GM18868 (cell line): Measurements from ENCODE around the gene CSNK1A1.

Source experiments
- ATAC-seq: cut with Tn5 transposase; IDR thresholded peaks from one replicate; pipeline ENCODE4 v1.9.1; 2021; ENCODE audit warnings: mild to moderate bottlenecking, moderate library complexity; ENCODE audit not compliant: unreplicated experiment

Gene CSNK1A1

DNA sequence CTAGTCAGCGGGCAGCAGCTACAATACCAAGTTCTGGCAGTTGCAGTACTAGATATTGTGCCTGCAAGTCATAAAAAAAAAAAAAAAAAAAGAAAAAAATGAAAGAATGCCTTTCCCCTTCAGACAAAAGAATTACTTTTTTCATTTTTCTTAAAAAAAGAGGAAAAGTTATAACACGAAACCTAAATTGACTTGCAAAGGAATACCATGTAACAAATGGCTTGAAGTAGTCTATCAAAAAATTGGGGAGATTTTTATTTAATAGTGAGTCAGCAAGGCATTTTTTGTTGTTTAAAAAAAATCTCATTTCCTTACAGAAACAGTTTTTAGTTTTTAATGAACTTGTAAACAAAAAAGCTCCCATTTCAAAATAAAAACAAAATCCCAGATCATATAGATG lies 55.6 kb downstream of the CSNK1A1 start:
- no peak for ATAC-seq

DNA sequence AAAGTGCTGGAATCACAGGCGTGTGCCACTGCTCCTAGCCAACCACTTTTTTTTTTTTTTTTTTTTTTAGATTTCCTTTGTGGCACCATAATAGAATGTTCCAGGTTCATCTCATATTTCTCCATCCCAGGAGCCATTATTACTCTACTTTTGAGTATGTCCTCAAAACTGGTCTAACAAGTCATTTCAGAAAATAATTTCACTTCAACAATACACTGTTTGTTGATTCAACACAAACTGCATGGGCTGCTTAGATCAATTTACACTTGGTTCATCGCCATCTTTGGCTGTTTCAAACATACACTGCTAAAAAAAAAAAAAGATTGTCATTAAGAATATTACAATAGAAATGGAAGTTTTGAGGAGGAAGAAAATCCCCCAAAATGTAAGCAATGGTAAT lies 57.9 kb downstream of the CSNK1A1 start:
- ATAC-seq, result no peak

DNA sequence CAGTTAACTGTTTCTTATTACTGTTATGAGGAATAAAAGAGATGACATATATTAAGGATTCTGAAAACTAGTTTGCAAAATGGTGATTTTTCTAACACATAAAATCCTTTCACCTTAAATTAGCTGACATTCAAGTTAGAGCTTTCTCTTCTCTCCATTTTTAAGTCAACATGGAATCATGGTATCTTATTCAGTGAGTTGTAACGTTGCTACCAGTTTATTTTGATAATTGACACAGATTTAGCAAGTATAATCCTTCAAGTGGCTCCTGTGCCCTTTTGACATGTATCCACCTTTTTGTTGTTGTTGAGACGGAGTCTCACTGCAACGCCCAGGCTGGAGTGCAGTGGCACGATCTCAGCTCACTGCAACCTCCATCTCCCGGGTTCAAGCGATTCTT lies 58.5 kb downstream of the CSNK1A1 start:
- ATAC-seq, result no peak

DNA sequence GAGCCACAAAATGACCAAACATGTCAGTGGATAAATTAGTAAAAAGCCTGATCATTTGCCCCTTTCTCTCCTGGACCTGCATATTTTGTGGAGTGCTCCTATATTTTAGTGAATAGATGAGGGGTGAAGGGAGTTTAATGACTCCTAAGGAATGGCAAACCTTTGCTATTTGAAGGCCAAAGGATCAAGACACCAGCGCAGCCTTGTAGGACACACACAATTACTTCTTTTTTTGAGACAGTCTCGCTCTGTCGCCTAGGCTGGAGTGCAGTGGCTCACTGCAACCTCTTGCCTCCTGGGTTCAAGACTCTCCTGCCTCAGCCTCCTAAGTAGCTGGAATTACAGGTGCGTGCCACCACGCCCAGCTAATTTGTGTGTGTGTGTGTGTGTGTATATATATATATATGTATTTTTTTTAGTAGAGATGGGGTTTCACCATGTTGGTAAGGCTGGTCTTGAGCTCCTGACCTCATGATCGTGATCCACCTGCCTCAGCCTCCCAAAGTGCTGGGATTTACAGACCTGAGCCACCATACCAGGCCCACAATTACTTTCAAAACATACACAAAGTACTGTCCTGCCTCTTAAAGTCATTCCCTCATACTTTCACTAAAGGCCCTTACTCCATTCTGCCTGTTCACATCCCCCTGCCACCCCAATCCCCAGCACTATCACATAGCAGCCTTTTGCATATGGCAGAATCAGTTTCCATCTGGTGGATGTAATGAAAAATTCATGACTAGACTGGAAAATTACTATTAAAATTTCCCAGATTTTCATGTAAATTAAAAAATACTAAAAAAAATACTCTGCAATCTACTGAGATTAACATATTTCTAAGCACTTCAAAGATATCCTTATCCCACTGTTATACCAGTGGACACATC lies 60.4 kb downstream of the CSNK1A1 start:
- ATAC-seq, result no peak

DNA sequence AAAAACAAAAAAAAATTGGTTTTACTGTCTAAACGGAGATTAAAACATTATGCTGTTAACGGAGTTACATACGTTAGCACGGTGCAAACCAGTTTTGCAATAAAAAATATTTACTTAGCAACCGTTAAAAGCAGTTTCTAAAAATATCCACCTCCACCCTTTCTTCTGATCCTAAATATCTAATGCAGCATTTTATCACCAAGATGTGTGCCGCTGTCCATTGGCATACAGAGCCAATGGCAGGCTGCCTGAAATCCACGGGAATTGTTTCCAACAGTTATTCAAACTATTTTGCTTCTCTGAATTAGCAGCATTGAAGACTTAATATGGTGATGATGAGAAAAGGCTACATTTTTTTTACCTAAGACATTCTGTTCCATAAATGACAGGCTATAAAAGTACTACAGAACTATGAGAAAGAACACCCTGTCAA lies 61.6 kb downstream of the CSNK1A1 start:
- ATAC-seq, result no peak

DNA sequence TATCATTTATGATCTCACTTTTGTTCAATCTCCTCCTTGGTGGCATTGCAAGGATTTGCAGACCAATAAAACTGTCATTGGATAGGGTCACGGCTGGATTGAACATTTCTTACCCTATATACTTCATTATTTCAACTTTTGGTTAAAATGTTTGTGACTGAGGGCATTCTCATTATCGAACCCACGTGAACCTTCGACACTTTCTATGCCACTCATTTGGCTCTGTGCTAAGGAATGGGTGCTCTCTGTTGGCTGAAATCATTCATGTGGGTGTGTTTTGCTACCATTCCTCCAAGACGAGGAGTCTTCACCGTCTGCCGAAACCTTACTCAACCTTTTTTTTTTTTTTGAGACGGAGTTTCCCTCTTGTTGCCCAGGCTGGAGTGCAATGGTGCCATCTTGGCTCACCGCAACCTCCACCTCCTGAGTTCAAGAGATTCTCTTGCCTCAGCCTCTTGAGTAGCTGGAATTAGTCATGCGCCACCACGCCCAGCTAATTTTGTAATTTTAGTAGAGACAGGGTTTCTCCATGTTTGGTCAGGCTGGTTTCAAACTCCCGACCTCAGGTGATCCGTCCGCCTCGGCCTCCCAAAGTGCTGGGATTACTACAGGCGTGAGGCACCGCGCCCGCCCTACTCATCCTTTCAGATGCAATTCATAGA lies 62.5 kb downstream of the CSNK1A1 start:
- no peak for ATAC-seq

DNA sequence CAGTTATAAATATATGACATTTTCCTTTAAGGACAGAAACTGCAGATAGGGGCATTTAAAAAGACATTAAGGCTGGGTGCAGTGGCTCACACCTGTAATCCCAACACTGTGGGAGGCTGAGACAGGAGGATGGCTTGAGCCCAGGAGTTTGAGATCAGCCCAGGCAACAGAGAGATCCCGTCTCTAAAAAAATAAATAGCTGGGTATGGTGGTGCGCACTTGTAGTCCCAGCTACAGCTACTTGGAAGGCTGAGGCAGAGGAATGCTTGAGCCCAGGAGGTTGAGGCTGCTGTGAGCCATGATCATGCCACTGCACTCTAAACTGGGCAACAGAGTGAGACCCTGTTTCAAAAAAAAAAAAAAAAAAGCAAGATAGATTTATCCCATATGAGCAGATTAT lies 63.6 kb downstream of the CSNK1A1 start:
- no peak for ATAC-seq

DNA sequence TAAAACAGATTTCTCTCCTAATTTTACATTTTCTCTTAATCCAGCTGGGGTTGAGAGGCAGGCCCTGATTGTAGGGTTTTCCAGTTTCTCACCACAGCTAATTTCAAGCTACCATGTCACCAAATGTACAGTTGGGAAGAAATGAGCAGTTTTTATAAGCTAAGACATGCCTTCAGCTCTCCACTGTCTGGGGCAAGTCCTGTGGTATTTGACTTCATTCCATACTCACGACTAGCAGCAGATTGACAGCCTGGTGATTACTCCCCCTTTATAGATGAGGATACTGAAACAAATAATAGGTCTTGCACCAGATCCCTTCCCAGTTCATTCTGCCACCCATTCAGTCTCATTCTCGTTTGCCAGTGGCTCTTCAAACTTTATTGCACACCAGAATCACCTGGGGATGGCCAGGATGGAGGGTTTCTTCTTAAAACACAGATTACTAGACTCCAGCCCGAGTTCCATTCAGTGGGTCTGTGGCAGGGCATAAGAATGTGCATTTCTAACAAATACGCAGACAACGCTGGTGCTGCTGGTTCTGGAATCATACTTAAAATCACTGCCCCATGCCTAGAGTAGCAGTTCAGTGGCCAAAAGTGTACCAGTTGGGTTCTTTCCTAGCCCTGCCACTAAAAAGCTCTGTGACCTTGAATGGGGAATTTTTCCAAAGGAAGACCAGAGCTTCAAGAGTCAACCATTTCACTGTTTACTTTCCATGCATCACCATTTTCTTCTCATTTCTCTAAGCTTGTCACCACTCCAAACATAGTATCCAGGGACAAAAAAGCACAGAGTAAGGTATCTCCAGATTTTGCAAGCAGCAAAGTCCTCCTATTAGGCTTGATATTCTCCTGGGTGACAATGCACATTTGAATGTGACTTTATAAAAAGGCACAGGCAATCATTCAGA lies 64.3 kb downstream of the CSNK1A1 start:
- ATAC-seq, result no peak

DNA sequence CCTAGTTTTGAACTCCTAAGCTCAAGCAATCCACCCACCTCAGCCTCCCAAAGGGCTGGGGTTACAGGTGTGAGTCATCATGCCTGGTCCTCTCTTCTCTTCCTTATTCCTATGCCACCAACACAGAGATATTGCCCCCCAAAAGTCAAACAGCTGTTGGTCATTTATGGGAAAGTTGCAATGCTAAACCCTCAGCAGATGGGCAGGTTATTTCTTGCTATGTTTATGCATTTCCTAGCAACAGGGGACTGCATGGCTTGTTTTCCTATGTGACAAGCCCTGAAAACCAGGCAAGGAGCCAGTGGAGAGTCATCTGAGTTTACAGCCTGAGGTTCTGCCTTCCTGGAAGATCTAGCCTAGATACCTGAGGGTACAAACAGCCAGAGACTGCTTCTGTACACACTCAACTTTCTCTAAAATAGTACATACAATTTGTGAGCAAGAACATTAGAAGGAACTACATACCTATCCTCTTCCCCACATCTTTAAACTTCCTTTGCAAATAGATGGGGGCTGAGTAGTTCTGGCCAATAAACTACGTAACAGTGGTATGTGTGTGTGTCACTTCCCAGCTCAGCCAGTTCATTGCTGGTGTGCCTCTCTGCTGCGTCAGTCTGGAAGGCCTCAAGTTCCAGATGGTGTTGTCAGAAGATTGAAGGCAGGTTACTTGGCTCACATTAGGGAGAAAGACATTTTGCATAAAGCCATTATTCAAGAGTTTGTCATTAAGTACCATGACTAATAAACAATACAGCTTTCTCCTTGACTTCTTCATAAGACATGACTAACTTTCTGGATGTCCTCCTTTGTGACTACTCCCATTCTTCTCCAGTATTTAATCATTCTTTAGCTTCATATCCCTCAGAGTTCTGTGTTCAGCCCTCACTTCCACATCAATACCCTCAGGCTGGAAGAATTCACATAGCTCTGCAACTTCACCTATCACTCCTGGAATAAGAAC lies 65.3 kb downstream of the CSNK1A1 start:
- ATAC-seq, result no peak

DNA sequence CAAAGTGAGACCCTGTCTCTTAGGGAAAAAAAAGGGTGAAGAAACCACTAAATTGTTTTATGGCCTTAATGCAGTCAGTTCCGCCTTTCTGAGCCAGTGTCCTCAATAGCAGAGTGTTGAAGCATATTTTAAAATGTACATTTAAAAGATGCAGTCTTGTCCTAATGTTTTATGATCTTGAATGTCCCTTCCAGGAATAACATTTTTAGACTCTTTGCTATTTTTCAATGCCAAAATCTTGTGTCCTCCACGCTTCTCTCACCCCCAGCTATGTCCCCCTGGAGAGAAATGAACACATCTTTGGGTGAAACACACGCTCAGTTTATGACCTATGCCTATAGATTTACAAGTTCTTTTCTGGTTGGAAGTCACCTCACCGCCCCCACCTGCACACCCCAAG lies 69.8 kb downstream of the CSNK1A1 start:
- no peak for ATAC-seq

DNA sequence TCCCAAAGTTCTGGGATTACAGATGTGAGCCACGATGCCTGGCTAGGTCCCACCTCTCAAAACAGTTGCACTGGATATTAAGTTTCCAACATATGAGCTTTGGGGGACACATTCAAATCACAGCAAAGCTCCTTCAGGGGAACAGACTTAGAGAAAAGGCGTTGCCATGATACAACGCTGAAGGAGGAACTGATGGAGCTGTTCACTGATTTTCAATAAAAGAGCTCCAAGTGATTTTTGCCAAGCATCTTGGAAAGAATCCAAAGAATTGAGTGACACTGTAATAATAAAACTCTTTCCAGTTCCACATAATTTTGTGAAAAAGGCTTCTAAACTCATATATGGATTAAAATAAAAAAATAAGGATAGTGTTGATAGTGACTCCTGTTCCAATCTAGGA lies 72.5 kb downstream of the CSNK1A1 start:
- no peak for ATAC-seq

DNA sequence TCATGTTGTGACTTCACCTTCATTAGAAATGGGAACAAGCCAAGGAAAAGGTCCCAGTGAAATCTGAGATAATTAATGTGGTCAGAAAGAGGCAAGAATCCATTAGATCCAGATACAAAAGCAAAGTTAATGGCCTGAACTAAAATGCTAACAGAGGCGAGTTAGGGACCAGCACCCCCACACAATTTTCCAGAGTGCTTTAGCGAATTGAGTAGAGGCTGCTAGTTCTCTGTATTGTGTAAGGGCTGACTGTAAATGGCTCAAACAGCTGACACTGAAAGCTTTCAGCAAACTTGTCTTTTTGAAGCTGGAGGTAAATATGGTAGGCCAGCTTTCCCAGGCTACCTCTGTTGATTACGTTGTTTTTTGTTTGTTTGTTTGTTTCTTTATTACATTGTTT lies 75.5 kb downstream of the CSNK1A1 start:
- no peak for ATAC-seq

DNA sequence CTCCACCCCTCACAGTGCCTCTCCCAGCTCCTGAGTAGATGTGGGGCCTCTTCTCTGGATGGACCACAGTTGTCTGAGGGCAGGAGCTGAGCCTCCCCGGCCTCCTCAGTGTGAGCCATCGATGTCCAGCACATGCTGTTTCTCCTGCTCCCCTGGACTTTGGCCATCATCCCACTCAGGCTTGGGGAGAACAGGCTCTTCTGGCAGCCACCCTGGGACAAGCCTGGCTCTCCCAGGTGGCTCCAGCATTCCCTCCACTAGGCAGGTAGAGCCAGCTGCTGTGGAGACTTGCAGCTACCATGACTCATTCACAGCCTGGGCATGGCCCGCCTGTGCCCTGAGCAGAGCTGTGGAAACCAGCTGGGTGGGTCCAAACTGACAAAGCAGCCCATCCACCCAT lies 77.0 kb downstream of the CSNK1A1 start:
- no peak for ATAC-seq

DNA sequence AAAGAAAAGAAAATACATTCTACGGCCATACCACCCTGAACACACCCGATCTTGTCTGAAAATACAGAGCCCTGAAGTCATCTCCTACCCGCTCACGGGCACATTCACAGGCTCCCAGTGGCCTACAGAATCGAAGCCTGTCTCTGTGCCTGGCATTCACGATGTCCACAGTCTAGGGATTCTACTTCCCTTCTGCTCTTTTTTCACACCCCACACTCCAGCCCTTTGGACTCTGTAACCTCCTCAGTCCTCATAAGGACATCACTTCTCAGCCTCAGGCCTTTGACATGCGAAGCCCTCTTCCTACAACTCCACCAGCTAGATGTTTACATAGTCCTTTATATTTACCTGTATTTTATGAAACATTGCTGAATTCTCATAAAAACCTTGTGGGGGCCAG lies 77.8 kb downstream of the CSNK1A1 start:
- no peak for ATAC-seq

DNA sequence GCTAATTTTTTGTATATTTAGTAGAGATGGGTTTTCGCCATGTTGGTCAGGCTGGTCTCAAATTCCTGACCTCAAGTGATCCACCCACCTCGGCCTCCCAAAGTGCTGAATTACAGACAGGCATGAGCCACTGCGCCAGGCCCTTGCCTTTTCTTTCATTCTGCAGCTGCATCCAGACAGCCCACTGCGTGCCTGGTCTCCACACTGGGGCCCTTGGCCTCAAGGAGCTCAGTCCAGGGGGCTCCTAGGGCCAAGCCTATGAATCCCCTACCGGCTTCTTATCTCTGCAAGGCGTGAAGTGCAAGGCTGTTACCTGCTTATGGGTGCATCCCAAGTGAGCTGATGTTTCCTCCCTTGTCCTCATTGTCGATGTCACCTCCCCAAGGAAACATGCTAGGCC lies 78.8 kb downstream of the CSNK1A1 start:
- ATAC-seq, result no peak

DNA sequence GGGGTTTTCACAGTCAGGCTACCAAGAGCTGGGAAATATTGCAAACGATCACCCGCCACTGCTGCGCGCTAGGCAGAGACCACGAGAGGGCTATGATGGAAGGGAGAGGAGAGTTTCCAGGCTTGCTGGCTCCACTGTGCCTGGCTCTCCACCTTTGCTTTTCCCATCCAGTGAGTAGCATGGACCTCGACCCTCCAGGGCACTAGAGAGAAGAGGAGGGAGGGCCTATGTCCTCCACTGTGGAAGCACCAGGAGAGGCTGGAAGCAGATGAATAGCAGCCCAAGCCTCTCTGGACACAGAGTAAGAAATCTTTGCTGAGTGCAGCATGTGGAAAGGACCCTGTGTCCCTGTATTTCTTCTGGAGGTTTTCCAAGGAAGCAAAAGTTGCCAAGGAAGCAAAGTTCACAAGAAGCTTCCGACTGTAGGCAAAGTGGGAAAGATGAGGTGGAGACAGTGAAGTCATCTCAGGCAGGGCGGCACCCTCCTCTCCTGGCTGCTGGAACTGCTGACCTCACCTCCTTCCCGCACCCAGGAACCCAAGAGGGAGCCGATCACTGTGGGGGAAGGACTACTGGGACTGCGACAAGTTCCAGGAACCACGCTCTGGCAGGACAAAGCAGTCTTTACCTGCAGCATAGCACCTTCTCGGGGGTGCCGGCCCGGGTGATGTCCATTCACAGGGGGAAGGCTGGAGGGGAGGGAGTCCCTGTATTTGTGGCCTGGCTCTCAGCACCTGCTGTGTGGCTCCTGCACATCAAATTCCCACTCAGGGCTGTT lies 79.6 kb downstream of the CSNK1A1 start:
- ATAC-seq, result no peak

DNA sequence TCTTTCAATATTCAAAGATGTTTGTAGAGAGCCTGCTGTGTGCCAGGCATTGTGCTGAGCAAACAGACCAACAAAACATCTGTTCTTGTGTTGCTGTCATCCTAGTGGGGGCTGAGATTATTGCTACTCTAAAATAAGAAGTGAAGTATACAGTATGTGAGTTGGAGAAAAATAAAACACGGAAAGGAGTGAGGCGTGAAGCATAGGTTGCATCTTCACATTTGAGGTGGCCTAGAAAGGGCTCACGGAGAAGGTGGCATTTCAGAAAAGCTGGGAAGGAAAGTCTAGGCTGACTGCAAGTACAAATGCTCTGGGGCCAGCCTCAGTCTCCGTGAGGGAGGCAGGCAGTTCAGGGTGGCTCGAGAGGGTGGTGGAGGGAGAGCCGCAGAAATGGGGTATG lies 80.3 kb downstream of the CSNK1A1 start:
- no peak for ATAC-seq

DNA sequence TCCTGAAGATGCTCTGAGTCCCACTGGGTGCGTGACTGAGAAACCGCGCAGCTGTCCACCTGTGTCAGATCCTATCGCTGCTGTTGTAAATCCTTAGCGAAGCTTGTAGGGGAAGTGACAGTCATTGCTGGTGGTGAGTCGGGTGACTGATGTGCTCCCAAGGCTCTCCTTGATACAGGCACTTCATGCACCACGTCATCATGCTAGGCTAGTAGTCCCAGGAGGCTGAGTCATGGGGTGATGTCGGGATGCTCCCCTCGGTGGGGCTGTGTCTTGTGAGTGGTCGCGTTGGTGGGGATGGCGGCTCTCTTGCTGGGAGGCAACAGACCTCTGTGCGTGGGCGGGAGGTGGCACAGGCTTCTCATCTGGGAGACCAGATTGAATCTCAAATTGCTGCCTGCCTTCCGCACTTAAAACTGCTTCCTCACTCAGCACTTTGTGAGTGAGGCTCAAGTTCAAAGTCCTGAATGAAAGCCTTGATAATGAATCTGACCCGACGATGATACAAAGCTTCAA lies 84.7 kb downstream of the CSNK1A1 start:
- no peak for ATAC-seq

DNA sequence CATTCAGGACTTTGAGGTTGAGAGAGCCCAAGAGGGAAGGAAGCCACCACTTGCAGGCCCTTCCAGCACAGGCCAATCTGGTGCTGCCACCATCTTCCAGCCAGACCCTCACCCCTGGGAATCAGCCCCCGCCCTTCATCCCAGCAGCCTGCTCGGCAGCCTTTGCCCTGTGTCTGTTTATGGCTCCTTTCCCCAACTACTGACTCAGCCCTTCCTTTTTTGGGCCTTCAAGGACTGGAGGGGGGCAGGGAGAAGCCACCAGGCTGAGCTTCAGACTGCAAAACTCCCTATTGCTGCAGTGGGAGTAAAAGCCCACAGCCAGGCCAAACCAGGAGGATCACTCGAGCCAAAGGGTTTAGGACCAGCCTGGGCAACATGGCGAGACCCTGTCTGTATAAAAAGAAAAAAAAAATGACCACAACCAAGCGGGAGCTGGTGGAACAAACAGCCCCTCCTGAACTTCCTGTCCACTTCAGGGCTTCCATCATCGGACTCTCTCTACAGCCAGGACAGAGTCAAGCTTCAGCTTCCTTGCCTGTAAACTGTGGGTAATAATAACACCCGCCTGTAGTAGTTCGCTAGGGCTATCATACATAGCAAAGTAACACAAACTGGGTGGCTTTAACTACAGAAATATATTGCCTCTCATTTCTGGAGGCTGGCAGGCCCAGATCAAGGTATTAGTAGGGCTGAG lies 86.3 kb downstream of the CSNK1A1 start:
- no peak for ATAC-seq
